BJ (cell line): ENCODE measurements around the gene HMGCS2. TPM values are rescaled to one million over a fixed set of nuclear protein-coding genes. Genes with fewer than 3 reads are reported as not detected.
"Not testable (repeated sequence)": the region's sequence is repeated elsewhere in the genome, so short reads cannot be mapped to it uniquely, and the experiment has no call there.

Experiments used
- CTCF ChIA-PET: fragments of 350-600 bp; formaldehyde crosslinking; extraction: SDS; loops from one replicate; lab custom pipeline; 2021; ENCODE audit warnings: antibody characterized with exemption, inconsistent platforms; lab: Yijun Ruan, JAX
- POLR2A ChIA-PET: fragments of 300-600 bp; sonication (Branson Sonifier 250); formaldehyde crosslinking; extraction: SDS; loops from one replicate; lab custom pipeline; 2021; ENCODE audit warnings: antibody characterized with exemption; lab: Charles Lee
- DNase-seq: peaks from one replicate; pipeline ENCODE4 v3.0.0-alpha.2; 2011; ENCODE audit warnings: low read depth
- H3K27me3 ChIP-seq: 2 replicates; pipeline ENCODE4 v1.6.0; 2011; ENCODE audit warnings: low read length; ENCODE audit not compliant: control insufficient read depth, insufficient read depth
- H3K36me3 ChIP-seq: 2 replicates; pipeline ENCODE4 v1.5.1; 2011; ENCODE audit warnings: low read length; ENCODE audit not compliant: control insufficient read depth, insufficient read depth
- H3K4me3 ChIP-seq: 2 replicates; pipeline ENCODE4 v1.5.1; 2011; ENCODE audit warnings: low read depth, mild to moderate bottlenecking, control low read depth, low read length
- polyA plus RNA-seq: library from polyadenylated mRNA; depleted of rRNA; stranded (reverse); fragments of >200 nt; gene quantifications from 2 replicates; pipeline ENCODE4 v1.2.3, GENCODE V29; 2011
- TF ChIP-seq, protein P1 (sequence below): IDR thresholded peaks from 2 replicates; pipeline ENCODE4 v1.5.1; 2011; ENCODE audit warnings: low read depth, mild to moderate bottlenecking, control low read depth, inconsistent platforms, low read length, moderate library complexity; ENCODE audit not compliant: insufficient read depth

The HMGCS2 gene
- polyA plus RNA-seq, 1 experiment, result not detected

DNA sequence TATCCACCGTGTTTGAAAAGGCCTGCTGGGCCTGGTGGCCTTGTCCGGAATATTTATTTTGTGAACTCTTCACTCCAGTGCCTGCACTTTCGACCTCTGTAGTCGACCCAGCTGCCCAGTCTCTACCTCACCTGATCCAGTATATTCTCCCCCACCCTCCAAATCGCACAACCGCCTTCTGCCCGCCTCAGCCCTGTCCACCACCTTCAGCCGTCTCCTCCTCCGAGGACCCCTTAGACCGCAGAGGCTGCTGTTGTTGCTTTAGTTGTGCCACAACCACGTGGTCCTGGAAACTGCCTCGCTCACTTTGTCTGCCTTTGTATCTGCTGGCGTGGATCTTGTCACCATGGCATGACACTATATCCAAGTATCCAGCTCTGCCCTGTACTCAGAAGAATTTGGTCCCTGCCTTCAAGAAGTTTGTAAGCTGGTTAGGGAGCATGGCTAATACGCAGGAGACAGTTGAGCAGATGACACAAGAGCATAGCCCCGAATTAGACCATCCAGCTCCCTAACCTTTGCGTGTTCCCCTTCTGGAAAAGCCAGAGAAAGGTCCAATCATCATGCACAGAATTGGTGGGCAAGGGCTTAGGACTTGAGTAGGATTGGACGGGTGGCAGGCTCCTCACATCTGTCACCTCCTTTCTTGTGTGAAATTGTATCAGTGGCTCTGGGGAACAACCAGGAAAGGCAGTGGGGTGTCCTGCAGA is 55.5 kb downstream of the HMGCS2 start:
- CTCF ChIA-PET, result interaction anchor here (1.0 to 2.4 kb wide), 3 partner anchors 38 to 102 kb away, joined by 3 to 13 read pairs (median 4); no protein-coding TSS in a partner anchor
- POLR2A ChIA-PET, result interaction anchor here (1.4 kb wide), 1 partner anchor 86 kb away, joined by 4 read pairs; no protein-coding TSS in a partner anchor

DNA sequence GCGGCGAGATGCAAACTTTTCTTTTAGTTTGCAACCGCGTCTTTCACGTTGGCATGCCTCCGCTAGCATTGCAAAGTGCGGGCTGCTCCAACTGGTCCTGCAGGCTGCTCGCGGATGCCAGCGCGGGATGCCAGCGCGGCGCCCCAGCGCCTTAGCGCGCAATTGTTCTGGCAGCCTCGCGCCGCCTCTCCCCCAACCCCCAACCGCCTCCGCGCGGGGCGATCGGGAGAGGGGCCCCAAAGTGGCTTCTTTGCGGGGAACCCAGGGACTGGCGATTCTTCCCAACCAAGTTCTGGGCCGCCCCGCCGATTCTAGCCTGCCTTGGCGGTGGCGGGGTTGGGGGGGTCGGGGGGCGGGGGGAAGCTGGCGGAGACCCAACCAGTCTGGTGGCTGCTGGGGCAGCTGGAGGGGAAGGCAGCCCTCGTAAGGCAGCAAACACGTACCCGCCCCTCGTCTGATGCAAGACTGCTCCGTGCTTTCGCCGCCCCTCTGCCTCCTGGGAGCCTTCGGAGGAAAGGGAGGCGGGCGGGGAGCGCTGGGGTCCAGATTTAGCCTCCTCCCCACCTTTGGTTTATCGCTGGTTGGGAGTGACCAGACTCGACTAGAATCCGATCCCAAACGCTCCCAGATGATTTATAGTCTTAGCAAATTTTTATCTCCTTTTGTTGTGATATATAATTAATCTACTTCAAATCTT is 56.2 kb downstream of the HMGCS2 start:
- peak overlapping the region; percentile 83 for H3K4me3 ChIP-seq
- POLR2A ChIA-PET, result interaction anchor here (0.6 to 1.4 kb wide), 4 partner anchors 59 to 545 kb away, joined by 3 to 14 read pairs (median 5); no protein-coding TSS in a partner anchor
- peak; percentile 68 for DNase-seq
- CTCF ChIA-PET, result interaction anchor here (1.2 to 2.6 kb wide), 4 partner anchors 32 to 101 kb away, joined by 3 to 14 read pairs (median 8); no protein-coding TSS in a partner anchor
- TF ChIP-seq, protein P1, sequence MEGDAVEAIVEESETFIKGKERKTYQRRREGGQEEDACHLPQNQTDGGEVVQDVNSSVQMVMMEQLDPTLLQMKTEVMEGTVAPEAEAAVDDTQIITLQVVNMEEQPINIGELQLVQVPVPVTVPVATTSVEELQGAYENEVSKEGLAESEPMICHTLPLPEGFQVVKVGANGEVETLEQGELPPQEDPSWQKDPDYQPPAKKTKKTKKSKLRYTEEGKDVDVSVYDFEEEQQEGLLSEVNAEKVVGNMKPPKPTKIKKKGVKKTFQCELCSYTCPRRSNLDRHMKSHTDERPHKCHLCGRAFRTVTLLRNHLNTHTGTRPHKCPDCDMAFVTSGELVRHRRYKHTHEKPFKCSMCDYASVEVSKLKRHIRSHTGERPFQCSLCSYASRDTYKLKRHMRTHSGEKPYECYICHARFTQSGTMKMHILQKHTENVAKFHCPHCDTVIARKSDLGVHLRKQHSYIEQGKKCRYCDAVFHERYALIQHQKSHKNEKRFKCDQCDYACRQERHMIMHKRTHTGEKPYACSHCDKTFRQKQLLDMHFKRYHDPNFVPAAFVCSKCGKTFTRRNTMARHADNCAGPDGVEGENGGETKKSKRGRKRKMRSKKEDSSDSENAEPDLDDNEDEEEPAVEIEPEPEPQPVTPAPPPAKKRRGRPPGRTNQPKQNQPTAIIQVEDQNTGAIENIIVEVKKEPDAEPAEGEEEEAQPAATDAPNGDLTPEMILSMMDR, result no peak
- H3K36me3 ChIP-seq, result no peaks in the 10 kb centered on the region
- no peaks in the 10 kb centered on the region; the same call in 1 of the 2 replicates for H3K27me3 ChIP-seq

More for the DNA sequence above, 55.5 kb downstream of the HMGCS2 start:
- Histone ChIP-seq H3K36me3 (no peaks in the 10 kb centered on the region), H3K4me3 (peak overlapping the region; percentile 83), H3K27me3 (no peaks in the 10 kb centered on the region; the same call in 1 of the 2 replicates)
- no peak for DNase-seq
- TF ChIP-seq, protein P1, result no peak

DNA sequence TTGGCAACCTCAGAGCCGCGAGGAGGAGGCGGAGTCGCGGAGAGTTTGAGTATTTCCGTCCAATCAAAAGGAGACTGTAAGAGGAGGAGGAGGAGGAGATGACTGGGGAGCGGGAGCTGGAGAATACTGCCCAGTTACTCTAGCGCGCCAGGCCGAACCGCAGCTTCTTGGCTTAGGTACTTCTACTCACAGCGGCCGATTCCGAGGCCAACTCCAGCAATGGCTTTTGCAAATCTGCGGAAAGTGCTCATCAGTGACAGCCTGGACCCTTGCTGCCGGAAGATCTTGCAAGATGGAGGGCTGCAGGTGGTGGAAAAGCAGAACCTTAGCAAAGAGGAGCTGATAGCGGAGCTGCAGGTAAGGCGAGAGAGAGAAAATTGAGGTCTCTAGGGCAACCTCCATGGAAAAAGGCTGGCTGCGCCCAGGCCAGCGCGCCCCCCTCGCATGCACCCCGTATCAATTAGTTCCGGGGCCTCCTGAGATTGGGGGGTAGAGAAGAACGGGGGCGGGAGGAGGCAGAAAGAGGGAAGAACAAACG is 56.8 kb downstream of the HMGCS2 start, which contains the start of gene PHGDH:
Gene PHGDH, plus strand, starts transcription at position 131 of the 538 bp plus-strand sequence. Its CDS starts 89 bp downstream, at position 220.
- POLR2A ChIA-PET, result interaction anchor here (0.6 to 1.4 kb wide), 4 partner anchors 58 to 546 kb away, joined by 3 to 14 read pairs (median 5); no protein-coding TSS in a partner anchor
- TF ChIP-seq, protein P1, result no peak
- H3K36me3 ChIP-seq, result no peaks in the 10 kb centered on the region
- no peaks in the 10 kb centered on the region; the same call in 1 of the 2 replicates for H3K27me3 ChIP-seq
- peak; percentile 68 for DNase-seq
- CTCF ChIA-PET, result interaction anchor here (1.2 to 2.6 kb wide), 2 partner anchors 32 to 37 kb away, joined by 3 to 14 read pairs; no protein-coding TSS in a partner anchor
- peak within 1 kb of the TSS; percentile 83 for H3K4me3 ChIP-seq

DNA sequence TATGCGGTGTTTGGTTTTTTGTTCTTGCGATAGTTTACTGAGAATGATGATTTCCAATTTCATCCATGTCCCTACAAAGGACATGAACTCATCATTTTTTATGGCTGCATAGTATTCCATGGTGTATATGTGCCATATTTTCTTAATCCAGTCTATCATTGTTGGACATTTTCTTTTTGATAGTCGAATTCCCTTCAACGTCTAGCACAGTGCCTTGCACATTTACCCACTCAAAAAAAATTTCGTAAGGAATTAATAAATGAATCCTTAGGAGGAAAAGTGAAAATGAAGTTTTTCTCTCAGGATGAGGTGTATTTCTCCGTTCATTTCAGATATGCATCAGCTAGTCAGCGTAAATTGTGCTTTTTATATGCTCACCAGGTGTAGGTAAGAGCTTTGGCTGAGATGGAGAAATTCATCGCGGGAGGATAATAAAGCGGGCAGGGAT is 57.3 kb downstream of the HMGCS2 start:
- POLR2A ChIA-PET, result interaction anchor here (1.0 kb wide), 1 partner anchor 58 kb away, joined by 6 read pairs; no protein-coding TSS in a partner anchor
- H3K4me3 ChIP-seq, result peak overlapping the region; percentile 83
- not testable (repeated sequence) for DNase-seq, H3K27me3 ChIP-seq, H3K36me3 ChIP-seq
- CTCF ChIA-PET, result interaction anchor here (1.2 to 2.6 kb wide), 2 partner anchors 33 to 37 kb away, joined by 3 to 14 read pairs; no protein-coding TSS in a partner anchor

DNA sequence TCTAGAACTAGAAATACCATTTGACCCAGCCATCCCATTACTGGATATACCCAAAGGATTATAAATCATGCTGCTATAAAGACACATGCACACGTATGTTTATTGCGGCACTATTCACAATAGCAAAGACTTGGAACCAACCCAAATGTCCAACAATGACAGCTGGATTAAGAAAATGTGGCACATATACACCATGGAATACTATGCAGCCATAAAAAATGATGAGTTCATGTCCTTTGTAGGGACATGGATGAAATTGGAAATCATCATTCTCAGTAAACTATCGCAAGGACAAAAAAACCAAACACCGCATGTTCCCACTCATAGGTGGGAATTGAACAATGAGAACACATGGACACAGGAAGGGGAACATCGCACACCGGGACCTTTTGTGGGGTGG is 62.1 kb downstream of the HMGCS2 start:
- H3K27me3 ChIP-seq, DNase-seq, POLR2A ChIA-PET, H3K36me3 ChIP-seq, H3K4me3 ChIP-seq, CTCF ChIA-PET: not testable (repeated sequence)
